Panc1 (cell line): ENCODE results near the gene RNF103.
"Not testable (repeated sequence)": the region's sequence is repeated elsewhere in the genome, so short reads cannot be mapped to it uniquely, and the experiment has no call there.

ENCODE experiments used
- CTCF ChIP-seq: fragments of 450-650 bp; IDR thresholded peaks from 2 replicates; pipeline ENCODE4 v1.5.1; 2017; ENCODE audit warnings: mild to moderate bottlenecking
- SIN3A ChIP-seq: IDR thresholded peaks from 2 replicates; pipeline ENCODE4 v1.6.1; 2012; ENCODE audit warnings: low read depth, mild to moderate bottlenecking, low read length, moderate library complexity, borderline replicate concordance; ENCODE audit not compliant: insufficient read depth

DNA sequence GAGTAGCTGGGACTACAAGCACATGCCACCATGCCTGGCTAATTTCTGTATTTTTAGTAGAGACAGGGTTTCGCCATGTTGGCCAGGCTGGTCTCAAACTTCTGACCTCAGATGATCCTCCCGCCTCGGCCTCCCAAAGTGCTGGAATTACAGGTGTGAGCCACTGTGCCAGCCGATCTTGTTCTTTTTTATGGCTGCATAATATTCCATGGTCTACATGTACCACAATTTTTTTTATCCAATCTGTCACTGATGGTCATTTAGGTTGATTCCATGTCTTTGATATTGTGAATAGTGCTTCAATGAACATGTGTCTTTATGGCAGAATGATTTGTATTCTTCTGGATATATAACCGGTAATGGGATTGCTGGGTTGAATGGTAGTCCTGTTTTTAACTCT, 34.0 kb downstream of the RNF103 start:
- TF ChIP-seq CTCF, SIN3A: not testable (repeated sequence)
